Activated CD4-positive, alpha-beta T cell treated with anti-CD3 and anti-CD28 coated beads, Interleukin-2, amount 50 U/mL, for 24 hours (primary cell): ENCODE data around the gene RNF126.

Experiments
- DNase-seq, 2 donors: peaks; one replicate each; pipeline ENCODE4 v3.0.0-alpha.2; 2020; ENCODE audit warnings: low read depth in 1 of 2, low spot score in 1 of 2

The RNF126 gene

GRCh38 chr19:648305-648704, 14.7 kb downstream of the RNF126 start:
- no peak for DNase-seq

GRCh38 chr19:647566-648284, 15.3 kb downstream of the RNF126 start:
- no peak for DNase-seq

GRCh38 chr19:646779-647565, 16.0 kb downstream of the RNF126 start:
- DNase-seq: no peak

- DNase-seq: no peak
Observed at GRCh38 chr19:645912-646778, 16.9 kb downstream of the RNF126 start.

- DNase-seq: no peak
Observed at GRCh38 chr19:644789-645188, 18.2 kb downstream of the RNF126 start.

- no peak for DNase-seq
Observed at GRCh38 chr19:644363-644762, 18.7 kb downstream of the RNF126 start.

GRCh38 chr19:643736-644135, 19.3 kb downstream of the RNF126 start:
- no peak for DNase-seq

GRCh38 chr19:642767-643727, 20.0 kb downstream of the RNF126 start:
- no peak for DNase-seq

GRCh38 chr19:641702-642101, 21.3 kb downstream of the RNF126 start:
- DNase-seq: no peak

- DNase-seq: no peak
Observed at GRCh38 chr19:640606-641189, 22.3 kb downstream of the RNF126 start.

GRCh38 chr19:640161-640558, 22.9 kb downstream of the RNF126 start:
- no peak for DNase-seq

- peak; percentile 91 to 94 for DNase-seq
Observed at GRCh38 chr19:639253-640160, 23.5 kb downstream of the RNF126 start, which contains the start of gene FGF22. Gene FGF22 (plus strand): TSS chr19:639879. CDS start chr19:639926, 47 bp downstream.

GRCh38 chr19:638906-639252, 24.1 kb downstream of the RNF126 start:
- no peak for DNase-seq

GRCh38 chr19:634975-635652, 27.9 kb downstream of the RNF126 start:
- DNase-seq: no peak

GRCh38 chr19:633786-634639, 29.0 kb downstream of the RNF126 start:
- DNase-seq: no peak

- DNase-seq: peak; percentile 86 to 95
Observed at GRCh38 chr19:633068-633785, 29.8 kb downstream of the RNF126 start, which contains the start of gene POLRMT. Gene POLRMT (minus strand): TSS chr19:633537. CDS start chr19:633512, 25 bp downstream.

GRCh38 chr19:632579-633067, 30.4 kb downstream of the RNF126 start:
- DNase-seq: peak in 1 of 2 donors; percentile 27
